Islet precursor cell (in vitro differentiated cells): ENCODE results near the gene KCNMB2.
"Not testable (repeated sequence)": the region's sequence is repeated elsewhere in the genome, so short reads cannot be mapped to it uniquely, and the experiment has no call there.

ENCODE experiments used
- DNase-seq: peaks from one replicate; pipeline ENCODE4 v3.0.0-alpha.2; 2018

Gene KCNMB2

DNA sequence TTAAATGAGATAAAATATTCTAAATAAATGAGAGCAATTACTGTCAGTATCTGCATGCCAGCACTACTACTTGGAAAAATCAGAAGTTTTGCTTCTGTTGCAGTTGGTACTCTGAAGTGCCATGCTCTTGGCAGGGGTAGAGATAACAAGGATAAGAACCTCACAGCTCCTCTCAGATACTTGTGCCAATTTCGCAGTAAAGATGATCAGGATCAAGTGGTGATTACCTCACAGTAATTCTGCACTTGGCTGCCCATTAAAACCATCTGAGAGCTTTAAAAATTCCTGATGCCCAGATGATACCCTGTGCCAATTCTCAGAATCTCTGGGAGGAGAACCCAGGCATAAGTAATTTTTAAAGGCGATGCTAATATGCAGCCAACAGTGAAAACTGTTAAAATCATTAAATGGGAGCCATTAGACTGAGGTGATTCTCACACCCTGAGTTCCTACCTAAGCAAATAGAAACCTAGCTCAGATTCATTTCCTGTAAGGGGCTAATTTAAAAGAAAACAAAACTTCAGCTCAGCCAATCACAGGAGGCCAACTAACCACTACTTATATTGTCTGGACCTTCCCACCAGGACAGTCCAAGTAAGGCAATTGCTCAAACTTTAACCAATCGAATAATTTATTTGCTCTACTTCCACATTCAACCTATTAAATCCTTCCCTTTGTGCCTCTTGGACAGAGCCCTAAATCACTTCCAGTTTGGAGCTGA lies 171.2 kb downstream of the KCNMB2 start:
- DNase-seq = no peak

DNA sequence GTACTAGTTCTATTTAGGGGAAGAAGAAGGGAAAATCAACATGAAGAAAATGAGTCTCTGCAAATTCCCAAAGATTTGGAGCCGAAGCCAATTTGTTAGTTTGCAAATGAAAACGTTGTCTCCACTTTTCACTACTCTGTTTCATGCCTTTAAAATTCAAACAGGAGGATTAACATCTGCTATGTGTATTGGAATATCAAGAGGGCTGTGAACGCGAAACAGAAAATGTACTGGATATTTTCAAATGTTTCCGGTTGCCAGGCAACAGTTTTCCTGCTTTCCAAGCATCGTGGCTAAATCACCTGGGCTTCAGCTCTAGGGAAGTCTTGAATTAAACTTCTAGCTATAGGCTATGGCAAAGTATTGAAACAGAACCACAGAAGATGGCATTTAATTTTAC lies 172.8 kb downstream of the KCNMB2 start:
- DNase-seq = no peak

DNA sequence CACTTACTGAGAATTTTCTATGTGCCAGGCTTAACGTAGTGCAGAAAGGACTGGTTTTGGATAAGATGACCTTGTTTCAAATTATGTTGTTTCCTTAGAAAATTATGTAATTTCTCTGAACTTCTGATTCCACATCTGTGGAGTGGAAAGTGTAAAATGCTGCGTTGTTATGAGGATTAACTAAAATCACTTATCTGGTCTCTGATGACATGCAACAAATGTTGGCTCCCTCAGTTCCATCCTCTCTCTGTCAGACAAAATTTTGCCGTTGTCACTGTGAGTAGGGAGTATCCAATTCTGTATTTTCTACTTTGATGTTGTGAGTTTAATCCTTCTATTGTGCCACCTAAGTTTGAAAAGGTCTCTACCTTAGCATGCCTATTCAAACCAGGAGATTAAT lies 175.5 kb downstream of the KCNMB2 start:
- DNase-seq = no peak

DNA sequence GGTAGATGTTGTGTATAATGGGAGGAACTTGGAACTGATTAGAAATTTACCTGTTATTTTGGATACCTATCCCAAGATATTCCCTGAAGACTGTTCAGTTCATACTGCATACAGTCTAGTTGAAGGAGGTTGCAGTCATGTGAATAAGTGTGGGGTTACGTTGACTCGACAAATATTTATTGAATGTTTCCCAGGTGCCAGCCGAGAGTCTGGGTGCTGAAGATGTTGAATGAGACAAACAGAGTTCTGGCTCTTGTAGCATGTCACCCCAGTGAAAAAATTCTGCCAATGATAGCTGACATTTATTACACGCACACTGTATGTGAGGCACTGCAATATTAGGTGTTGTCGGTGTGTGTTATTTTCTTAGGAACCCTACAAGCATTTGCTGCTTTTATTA lies 176.0 kb downstream of the KCNMB2 start:
- DNase-seq = no peak

DNA sequence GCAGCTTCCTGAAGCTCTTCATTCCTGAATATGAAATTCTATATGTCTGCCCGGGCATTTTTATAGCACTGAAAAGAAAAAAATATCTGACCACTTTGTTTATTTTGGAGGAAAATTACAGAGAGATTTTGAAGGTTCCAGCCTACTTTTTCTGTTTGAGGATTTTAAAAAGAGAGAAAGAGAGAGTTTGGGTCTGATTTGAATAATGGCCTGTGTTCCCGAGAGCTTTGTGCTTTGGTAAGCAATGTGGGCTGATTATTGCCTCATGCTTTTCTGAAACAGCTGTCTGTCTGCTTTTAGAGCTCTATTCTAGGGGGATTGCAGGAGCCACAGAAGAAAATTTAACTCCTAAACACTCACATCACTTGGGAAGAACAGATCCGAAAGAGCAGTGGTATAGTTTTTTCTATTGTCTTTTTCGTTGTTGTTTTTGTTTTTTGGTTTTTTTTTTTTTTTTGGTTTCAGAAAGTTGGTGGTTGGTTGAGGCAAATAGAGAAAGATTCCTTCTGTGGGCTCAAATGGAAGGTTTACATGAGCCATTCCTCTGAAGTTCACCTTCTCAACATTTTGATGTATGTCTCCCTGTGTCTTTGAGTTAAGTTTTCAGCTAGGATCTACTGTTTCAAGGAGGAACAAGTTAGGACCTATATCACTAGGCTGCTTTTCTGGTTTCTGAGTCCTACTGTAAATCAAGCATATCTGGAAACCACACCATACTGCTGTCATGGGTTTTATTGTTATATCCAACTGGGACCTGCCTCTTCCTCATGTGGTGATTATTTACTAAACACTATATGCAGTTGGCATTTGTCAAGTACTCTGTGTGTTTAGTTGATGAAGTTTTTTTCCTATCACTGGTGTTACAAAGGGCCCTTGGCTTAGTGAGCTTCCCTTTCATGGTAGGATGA lies 178.9 kb downstream of the KCNMB2 start:
- DNase-seq = no peak

DNA sequence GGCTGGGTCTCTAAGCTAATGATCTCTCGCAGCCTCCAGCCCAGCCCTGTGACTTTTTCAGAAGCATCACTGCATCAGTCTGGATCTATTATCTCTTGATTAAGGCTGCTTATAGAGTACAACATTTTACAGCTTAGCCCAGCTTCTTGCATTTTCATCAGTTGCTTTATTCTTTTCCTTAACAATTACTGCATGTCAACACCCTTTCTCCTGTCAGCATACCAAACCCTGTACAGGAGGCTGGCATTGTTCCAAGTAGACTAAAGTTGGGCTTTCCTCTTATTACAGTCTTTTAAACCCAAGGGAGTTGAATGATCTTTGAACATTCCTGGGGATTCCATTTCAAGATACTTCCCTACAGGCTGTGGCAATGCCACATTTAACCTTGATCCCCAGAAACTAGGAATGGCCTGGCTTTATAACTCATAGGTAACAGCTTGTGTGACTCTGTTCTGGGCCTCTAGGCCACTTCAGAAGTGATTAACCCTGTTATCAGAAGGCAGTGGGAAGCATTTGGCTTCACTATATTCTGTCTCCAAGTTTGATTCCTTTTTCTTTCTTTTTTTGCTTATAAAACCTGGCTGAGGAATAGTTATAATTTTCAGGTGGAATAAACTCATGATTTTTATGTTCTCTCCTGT lies 182.9 kb downstream of the KCNMB2 start:
- DNase-seq = no peak

DNA sequence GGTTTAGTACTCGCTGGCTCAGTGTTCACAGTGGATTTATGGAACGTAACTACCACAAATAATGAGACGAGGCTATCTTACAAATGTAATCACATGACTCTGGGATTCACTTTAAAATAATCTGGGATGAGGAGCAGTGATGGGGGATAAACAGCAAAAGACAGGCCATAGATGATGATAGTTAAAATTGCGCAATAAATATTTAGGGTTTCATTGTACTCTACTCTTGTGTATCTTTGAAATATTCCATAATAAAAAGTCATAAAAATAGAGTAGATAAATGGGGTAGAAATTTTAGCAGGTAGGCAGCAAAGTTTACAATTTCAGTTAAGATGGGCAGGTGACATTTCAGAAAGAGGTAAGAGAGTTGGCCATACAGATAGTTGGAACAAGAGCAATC lies 196.6 kb downstream of the KCNMB2 start:
- DNase-seq = no peak

DNA sequence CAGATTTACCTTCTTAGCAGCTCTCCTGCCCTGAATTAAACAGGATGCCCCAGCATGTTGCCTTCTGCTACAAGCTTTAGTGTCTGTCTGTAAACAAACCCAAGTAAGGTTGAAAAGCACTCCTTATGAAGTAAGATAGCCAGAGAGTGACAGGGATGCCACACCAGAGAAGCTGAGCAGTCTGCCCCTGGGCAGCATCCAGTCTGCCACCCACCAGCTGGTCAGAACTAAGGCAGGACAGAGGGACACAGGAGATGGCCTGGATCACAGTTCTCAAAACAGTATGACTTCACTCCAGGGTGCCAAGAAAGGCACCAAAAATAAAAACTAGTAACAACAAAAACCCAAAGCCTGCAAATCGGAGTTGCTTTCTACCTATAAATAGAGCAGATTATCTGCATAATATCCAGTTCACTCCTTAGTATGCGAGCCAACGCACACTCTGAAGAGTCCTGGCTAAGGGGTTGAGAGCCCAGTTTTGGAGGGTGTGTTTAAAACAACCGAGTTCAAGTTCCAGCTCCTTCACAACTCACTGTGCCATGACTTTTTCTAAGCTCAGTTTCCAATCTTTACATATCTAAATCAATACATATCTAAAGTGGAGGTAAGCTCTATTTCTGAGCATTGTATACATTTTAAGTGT lies 198.9 kb downstream of the KCNMB2 start:
- no peak for DNase-seq

DNA sequence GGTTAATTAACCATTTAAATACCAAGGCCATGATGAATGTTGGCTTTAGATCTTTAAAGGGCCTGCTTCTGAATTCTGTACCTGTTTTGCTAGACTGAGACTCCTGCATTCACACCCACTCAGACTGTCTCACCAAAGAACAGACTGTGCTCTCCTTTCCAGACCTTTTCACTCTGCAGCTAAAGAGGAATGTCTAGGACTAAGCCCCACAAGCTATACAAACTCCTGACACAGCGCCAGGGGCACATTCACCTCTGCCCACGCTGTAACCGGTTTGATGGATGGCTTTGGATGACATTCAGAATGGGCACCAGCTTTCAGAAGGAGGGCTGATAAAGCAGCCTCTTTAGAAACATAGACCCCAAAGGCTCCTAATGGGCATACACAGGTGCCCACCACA lies 200.1 kb downstream of the KCNMB2 start:
- DNase-seq = peak; percentile 82

DNA sequence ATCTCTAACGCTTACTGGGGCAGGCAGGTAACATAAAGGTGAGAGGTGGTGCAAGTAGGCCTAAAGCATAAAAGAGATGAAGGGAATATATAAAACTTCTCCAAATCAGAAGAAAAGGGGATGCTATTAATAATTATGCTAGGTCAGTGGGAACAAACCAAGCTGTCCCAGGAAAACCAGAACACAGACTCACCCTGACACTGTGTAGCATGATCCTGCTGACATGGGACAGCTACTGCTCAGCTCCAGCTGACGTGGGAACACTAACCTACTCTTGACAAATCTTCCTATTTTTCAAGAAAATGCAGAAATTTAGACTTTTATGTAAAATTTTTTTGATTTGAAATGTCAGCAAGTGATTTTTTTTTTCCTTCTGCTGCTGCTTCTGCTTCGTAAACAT lies 203.5 kb downstream of the KCNMB2 start:
- no peak for DNase-seq

DNA sequence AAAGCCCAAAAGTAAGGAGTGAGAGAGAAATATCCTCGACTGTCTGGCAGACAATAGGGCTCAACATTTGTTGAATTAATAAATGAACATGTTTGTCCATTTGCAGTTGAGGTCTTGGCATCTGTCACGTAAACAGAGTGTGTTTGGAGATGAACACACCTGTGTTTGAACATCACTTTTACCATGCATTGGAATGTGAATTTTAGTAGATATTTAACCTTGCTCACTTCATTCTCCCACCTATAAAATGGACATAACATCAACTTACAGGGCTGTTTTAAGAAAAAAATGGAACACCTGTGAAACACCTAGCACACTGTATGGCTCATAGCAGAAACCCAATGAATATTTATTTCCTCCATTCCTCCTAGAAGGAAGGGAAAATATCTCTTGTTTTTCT lies 204.8 kb downstream of the KCNMB2 start:
- no peak for DNase-seq

DNA sequence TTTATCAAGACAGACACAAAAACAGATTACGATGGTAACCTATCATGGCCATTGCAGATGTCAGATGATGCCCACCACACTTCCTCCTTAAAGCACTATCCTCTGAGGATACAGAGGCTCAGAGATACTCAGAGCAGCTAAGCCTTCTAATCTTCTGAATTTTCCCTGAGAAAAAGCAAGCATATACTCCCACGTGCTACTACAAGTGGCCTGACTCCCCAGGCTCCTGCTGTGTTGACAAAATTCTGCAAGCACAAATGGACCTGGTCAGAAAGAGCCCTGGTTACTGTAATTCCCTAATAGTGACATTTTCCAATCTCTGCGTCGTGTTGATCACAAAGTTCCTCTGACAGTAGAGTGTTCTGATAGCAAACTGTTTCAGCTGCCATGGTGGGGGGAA lies 207.1 kb downstream of the KCNMB2 start:
- no peak for DNase-seq

DNA sequence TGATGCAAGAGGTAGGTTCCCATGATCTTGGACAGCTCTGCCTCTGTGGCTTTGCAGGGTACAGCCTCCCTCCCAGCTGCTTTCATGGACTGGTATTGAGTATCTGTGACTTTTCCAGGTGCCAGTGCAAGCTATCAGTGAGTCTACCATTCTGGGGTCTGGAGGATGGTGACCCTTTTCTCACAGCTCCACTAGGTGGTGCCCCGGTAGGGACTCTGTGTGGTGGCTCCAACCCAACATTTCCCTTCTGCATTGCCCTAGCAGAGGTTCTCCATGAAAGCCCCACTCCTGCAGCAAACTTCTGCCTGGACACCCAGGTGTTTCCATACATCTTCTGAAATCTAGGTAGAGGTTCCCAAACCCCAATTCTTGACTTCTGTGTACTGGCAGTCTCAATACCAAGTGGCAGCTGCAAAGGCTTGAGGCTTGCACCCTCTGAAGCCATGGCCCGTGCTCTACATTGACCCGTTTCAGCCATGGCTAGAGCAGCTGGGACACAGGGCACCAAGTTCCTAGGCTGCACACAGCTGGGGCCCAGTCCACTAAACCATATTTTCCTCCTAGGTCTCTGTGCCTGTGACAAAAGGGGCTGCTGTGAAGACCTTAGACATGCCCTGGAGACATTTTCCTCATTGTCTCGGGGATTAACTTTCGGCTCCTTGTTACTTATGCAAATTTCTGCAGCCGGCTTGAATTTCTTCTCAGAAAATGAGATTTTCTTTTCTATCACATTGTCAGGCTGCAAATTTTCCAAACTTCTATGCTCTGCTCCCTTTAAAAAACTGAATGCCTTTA lies 209.8 kb downstream of the KCNMB2 start:
- not testable (repeated sequence) for DNase-seq

DNA sequence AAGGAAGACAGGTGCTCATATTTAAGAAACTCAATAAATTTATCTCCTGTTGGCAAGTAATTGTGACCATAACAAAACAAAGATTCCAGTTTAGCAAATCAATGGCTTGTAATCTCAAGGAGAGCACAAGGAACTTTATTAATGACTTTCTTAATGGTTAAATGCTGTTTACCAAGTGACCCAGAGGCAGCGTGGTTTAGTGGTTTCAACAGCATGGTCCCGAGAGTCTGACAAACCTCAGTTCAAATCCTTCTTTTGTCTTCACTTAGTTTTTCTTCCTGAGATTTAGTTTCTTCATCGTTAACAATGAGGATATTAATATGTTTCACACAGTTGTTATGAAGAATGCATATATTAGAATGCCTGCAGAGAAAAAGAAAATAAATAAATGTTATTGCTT lies 212.6 kb downstream of the KCNMB2 start:
- no peak for DNase-seq

DNA sequence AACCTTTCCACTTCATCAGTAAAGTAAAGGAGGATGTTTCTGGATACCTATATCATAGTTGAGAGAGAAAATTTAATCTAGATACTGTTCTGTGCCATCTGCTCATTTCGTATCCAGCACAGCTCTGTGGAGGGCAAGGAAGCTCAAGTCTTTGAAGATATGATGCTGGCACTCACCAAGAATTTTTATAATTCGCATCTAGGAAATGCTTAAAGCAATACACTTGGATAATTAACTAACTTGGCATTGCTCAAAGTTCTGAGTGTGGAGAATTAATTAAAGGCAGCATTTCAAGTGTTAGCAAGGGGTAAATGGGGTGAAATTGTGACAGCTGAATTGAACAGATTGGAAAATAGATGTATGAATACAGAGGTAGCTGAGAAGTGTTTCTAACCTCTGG lies 213.2 kb downstream of the KCNMB2 start:
- DNase-seq = no peak

DNA sequence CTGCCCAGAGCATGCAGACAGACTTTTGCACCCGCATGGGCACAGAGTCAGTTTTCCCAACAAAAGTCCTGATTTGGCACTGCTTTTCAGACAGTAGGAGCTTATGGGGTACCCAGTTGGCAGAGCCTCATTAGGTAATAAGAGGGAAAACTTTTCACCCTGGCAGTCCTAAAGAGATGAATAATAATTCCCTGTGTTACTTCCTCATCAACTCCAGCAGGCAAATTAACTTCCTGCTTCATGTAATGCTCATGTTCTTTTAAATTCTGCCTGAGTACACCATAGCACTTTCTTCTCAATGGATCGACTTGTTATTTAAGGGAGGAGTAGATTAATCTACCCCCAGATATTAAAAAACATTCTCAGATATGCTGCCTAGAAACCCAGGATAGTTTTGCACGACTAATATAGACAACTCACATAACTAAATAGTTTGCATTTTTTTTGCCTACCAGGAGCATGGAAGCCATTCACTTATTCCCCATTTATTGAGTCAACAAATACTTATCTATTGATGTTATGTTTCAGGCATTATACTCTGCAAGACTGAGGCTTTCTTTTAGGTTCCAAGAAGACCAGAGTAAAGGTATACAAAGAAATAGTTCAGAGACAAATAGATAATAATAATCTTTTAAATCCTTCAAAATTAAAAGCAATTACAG lies 214.5 kb downstream of the KCNMB2 start:
- DNase-seq = no peak

DNA sequence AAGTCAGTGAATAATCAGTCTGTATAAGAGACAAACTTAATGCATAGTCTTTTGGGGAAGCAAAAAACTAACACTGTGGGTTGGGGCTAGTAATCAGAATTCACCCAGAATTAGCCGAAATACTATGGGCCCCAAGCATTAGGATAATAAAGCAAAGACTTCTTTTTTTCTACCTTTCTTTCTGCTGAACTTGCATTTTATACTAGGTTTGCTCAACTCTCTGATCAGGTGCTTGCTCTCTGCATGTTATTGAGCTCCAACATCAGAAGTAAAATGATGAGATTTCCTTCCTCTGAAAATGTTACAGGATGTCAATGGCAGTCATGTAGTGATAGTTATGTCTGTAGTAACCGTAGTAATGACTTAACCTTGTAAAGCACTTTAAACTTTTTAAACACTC lies 216.6 kb downstream of the KCNMB2 start:
- DNase-seq = no peak

DNA sequence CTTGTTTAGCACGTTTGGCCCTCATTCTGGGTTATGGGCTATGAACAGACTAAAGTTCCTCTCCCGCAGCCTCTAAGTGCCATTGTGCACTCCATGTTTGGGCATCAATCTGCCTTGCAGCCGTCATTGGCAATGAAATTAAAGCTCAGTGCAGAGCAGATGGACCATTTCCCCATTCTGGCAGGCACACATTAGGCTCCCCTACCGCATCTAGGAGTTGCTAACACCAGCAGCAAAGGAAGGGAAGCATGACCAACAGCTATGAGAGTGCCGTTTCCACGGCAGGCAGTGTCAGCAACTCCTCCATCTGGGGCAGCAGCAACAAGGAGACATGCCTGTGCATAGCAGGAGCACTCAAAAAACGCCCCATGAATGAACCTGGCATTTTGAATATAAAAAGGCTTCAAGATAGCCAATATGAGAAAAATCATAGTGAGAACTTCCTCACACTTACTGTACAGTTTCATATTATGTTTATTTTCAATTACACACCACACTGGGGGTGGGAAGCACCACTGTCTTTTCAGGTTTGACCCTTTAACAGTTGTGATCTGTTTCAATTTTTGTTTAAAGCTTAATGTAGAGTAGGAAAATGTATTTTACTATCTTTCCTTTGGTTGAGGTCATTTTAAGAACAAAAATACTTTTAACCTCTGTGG lies 218.7 kb downstream of the KCNMB2 start:
- no peak for DNase-seq

DNA sequence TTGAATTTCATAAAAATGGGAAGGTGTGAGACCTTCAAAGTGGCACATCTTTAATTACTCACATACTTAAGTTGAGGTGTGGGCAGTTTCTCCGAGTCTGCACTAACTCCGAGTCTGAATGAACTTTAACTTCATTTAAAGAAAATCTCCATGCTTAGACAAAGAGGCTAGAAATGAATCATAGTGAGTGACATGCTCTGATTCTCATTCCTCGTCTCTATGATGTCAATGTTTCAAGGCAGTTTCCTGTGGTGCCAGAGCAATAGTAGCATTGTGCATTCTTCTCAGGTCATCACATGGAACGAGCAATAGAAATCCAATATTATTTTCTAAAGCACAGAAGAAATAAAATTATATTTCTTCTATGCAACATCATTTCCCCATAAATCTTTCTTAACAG lies 224.8 kb downstream of the KCNMB2 start:
- no peak for DNase-seq

DNA sequence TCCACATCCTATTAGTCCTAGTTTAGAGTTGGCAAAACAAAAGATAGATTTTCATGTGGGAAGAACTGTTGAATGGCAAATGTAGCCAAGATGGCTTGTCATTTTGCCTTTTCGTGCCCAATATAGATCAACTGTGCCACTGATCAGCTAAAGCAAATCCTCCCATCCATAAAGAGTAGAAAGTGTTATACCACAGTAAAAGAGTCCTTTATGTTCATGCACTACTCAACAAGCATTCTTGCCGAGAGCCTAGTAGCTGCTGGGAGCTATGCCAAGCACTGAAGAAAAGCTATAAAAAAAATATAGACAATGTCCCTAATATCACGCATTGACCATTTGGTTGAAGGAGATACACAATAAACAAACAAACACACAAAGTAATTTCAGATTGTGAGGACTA lies 225.2 kb downstream of the KCNMB2 start:
- no peak for DNase-seq

DNA sequence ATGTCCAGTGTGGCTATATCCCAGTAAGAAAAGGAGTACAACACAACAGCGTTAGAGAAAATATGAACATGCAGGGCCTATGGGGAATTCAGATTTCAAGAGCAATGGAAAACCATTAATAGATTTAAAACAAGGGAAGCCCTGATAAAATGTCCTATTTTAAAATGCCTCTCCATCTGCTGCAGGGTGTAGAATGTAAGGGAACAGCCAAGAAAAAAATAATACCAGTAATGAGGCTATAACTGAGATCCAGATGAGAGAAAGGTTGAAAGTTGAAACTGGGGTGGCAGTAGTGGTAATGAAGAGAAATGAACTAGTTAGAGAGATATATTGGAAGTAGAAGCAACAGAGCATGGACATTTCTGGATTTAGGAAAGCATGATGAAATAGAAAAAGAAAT lies 226.1 kb downstream of the KCNMB2 start:
- DNase-seq = no peak
